NT2/D1 (cell line): Measurements from ENCODE around the gene SYF2.

Experiments used
- DNase-seq: peaks from one replicate; pipeline ENCODE4 v3.0.0-alpha.2; 2011; ENCODE audit warnings: low read depth, low spot score
- H3K27me3 ChIP-seq: 2 replicates; pipeline ENCODE4 v1.6.0; 2011; ENCODE audit warnings: mild to moderate bottlenecking; ENCODE audit not compliant: insufficient read length, insufficient read depth
- H3K36me3 ChIP-seq: 2 replicates; pipeline ENCODE4 v1.6.1; 2011; ENCODE audit warnings: mild to moderate bottlenecking, low read length, mixed read lengths; ENCODE audit not compliant: insufficient read depth, insufficient read length
- H3K4me1 ChIP-seq: 2 replicates; pipeline ENCODE4 v1.5.1; 2011; ENCODE audit not compliant: insufficient read depth, insufficient read length
- H3K4me3 ChIP-seq: 2 replicates; pipeline ENCODE4 v1.5.1; 2011; ENCODE audit warnings: low read depth; ENCODE audit not compliant: insufficient read length
- H3K9ac ChIP-seq: 2 replicates; pipeline ENCODE4 v1.6.0; 2011; ENCODE audit warnings: low read depth; ENCODE audit not compliant: insufficient read length
- H3K9me3 ChIP-seq: 2 replicates; pipeline ENCODE4 v1.5.1; 2011; ENCODE audit warnings: mild to moderate bottlenecking, low read length; ENCODE audit not compliant: insufficient read depth
- SUZ12 ChIP-seq: IDR thresholded peaks from 2 replicates; pipeline ENCODE4 v1.6.1; 2011; ENCODE audit not compliant: insufficient read length, insufficient read depth; ENCODE audit errors: extremely low read depth
- YY1 ChIP-seq: IDR thresholded peaks from 2 replicates; pipeline ENCODE4 v1.6.1; 2011; ENCODE audit not compliant: insufficient read length, insufficient read depth
- ZNF274 ChIP-seq: IDR thresholded peaks from 2 replicates; pipeline ENCODE4 v1.6.1; 2011; ENCODE audit warnings: mild to moderate bottlenecking, low read depth, low read length

The SYF2 gene

DNA sequence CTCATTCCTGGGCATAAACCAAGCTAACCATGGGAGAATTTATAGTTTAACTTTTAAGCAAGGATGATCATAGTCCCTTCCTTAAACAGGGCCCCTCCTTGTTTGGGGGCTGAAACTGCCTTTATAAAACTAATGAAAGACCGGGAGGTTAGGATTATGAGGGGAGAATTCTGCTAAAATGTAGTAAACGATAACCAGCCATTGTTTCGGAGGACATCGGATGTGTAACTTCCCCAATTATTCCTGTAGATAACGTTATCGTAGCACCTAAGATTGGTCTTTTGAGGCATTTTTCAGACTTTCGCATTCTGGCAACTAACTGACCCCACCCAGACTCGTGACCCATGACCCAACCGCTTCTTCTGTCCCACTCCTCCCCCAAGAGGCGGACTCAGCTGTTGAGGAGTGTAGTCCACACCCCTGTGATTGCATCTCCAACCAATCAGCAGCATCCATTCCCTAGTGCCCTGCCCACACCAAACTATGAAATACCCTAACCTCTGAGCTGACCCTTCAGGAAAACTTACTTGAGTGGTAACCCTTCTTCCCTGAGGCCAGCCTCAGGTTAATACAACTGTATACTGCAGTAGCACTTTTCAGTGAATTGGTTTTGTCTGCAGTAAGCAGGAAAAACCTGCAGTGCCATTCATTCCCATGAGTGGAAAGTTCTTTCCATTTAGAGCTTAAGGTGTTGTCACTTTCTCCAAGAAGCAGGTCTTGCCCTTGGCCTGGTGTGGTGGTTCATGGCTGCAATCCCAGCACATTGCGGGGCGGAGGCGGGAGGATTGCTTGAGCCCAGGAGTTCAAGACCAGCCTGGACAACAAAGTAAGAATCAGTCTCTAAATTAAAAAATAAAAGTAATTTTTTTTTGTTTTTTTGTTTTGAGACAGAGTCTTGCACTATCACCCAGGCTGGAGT lies 823 bp upstream of the SYF2 start:
- peak; percentile 79 for DNase-seq
- peaks cover 3% of the 10 kb centered on the region for H3K4me1 ChIP-seq
- peak overlapping the region; percentile 99 for H3K9ac ChIP-seq
- no peaks in the 10 kb centered on the region for H3K9me3 ChIP-seq
- H3K4me3 ChIP-seq, result peak overlapping the region; percentile 97
- H3K36me3 ChIP-seq, result peaks cover 66% of the 10 kb centered on the region
- no peaks in the 10 kb centered on the region for H3K27me3 ChIP-seq
- TF ChIP-seq ZNF274 (no peak), YY1 (no peak), SUZ12 (no peak)

DNA sequence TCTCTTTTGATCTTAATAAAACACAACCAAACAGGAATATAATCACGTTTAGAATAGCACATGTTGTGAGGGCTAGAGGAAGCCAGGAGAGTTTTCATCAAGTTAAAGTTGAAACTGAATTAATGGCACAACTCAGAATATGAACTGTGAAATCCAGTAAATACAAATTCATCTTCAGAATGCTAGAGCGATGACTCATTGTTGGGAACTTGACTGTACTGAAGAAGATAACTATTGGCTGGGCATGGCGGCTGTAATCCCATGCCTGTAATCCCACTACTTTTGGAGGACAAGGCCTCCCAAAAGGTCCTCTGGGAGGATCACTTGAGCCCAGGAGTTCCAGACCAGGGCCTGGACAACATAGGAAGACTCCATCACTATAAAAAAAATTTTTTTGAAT lies 8.8 kb downstream of the SYF2 start:
- no peak for TF ChIP-seq SUZ12
- TF ChIP-seq YY1, result no peak
- TF ChIP-seq ZNF274, result no peak
- H3K27me3 ChIP-seq, result no peaks in the 10 kb centered on the region
- no peak overlapping the region for H3K9ac ChIP-seq
- no peak overlapping the region for H3K4me3 ChIP-seq
- H3K4me1 ChIP-seq, result no peaks in the 10 kb centered on the region
- no peaks in the 10 kb centered on the region for H3K9me3 ChIP-seq
- no peak for DNase-seq
- H3K36me3 ChIP-seq, result peaks cover 70% of the 10 kb centered on the region

- no peaks in the 10 kb centered on the region for H3K4me1 ChIP-seq
- TF ChIP-seq YY1 (no peak), SUZ12 (no peak), ZNF274 (no peak)
- DNase-seq, result no peak
- H3K27me3 ChIP-seq, result no peaks in the 10 kb centered on the region
- H3K4me3 ChIP-seq, result no peak overlapping the region
- H3K36me3 ChIP-seq, result peaks cover 63% of the 10 kb centered on the region
- no peaks in the 10 kb centered on the region for H3K9me3 ChIP-seq
- no peak overlapping the region for H3K9ac ChIP-seq
Measured at GRCh38 chr1:25222606-25223005, 9.7 kb downstream of the SYF2 start.

- peaks cover 46% of the 10 kb centered on the region for H3K36me3 ChIP-seq
- TF ChIP-seq ZNF274, result no peak
- no peak for TF ChIP-seq SUZ12
- TF ChIP-seq YY1, result no peak
Measured at GRCh38 chr1:25220666-25221065, 11.6 kb downstream of the SYF2 start.

GRCh38 chr1:25219661-25220251 lies 12.5 kb downstream of the SYF2 start:
- Histone ChIP-seq H3K9ac (no peak overlapping the region), H3K9me3 (no peaks in the 10 kb centered on the region), H3K27me3 (no peaks in the 10 kb centered on the region), H3K4me3 (no peak overlapping the region), H3K36me3 (peaks cover 41% of the 10 kb centered on the region), H3K4me1 (no peaks in the 10 kb centered on the region)
- no peak for TF ChIP-seq YY1
- no peak for TF ChIP-seq ZNF274
- TF ChIP-seq SUZ12, result no peak
- DNase-seq, result no peak

More at GRCh38 chr1:25220666-25221065, 11.6 kb downstream of the SYF2 start:
- H3K4me1 ChIP-seq, result no peaks in the 10 kb centered on the region
- no peaks in the 10 kb centered on the region for H3K27me3 ChIP-seq
- no peak for DNase-seq
- H3K9me3 ChIP-seq, result no peaks in the 10 kb centered on the region
- H3K9ac ChIP-seq, result no peak overlapping the region
- no peak overlapping the region for H3K4me3 ChIP-seq

DNA sequence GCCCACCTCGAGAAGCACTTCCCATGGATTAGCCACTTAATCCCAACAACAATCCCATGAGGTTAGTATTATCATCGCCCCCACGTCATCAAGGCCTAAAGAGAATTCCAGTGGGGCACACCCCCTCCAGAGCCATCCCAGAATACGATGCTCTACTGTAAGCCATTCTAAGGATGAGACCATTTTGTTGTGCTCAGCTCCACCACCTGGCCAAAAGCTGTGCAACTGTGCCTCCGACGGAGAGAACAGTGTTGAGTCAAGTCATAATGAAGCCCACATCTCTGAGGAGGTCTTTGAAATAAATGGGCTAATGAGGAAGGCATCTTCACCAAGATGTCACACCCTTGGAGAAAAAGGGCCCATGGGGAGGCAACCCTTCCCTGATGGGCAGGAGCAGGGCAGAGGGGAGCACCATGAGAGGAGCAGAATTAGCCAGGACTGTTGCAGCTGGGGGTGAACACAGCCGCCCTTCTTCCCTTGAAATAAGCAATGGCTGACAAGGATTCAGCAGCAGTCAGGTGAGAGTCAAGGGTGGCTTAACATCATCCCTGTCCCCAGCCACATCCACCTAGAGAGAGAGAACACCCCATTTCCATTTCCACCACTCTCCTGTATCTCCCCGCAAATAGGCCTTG lies 14.6 kb downstream of the SYF2 start:
- DNase-seq, result no peak
- TF ChIP-seq ZNF274 (no peak), YY1 (no peak), SUZ12 (no peak)

GRCh38 chr1:25217015-25217414 lies 15.3 kb downstream of the SYF2 start:
- TF ChIP-seq YY1 (no peak), SUZ12 (no peak), ZNF274 (no peak)

More for the DNA sequence above, 14.6 kb downstream of the SYF2 start:
- Histone ChIP-seq H3K27me3 (no peaks in the 10 kb centered on the region), H3K4me3 (no peak overlapping the region), H3K36me3 (peaks cover 20% of the 10 kb centered on the region), H3K9me3 (no peaks in the 10 kb centered on the region), H3K4me1 (no peaks in the 10 kb centered on the region), H3K9ac (no peak overlapping the region)

More at GRCh38 chr1:25217015-25217414, 15.3 kb downstream of the SYF2 start:
- Histone ChIP-seq H3K9ac (no peak overlapping the region), H3K36me3 (peaks cover 13% of the 10 kb centered on the region), H3K9me3 (no peaks in the 10 kb centered on the region), H3K4me1 (no peaks in the 10 kb centered on the region), H3K27me3 (no peaks in the 10 kb centered on the region), H3K4me3 (no peak overlapping the region)
- no peak for DNase-seq
